HG02678 (cell line): ENCODE results near the gene ATP8A2.

Experiments
- ATAC-seq: cut with Tn5 transposase; IDR thresholded peaks from one replicate; pipeline ENCODE4 v1.9.1; 2021; ENCODE audit warnings: mild to moderate bottlenecking, moderate library complexity; ENCODE audit not compliant: unreplicated experiment

The ATP8A2 gene

DNA sequence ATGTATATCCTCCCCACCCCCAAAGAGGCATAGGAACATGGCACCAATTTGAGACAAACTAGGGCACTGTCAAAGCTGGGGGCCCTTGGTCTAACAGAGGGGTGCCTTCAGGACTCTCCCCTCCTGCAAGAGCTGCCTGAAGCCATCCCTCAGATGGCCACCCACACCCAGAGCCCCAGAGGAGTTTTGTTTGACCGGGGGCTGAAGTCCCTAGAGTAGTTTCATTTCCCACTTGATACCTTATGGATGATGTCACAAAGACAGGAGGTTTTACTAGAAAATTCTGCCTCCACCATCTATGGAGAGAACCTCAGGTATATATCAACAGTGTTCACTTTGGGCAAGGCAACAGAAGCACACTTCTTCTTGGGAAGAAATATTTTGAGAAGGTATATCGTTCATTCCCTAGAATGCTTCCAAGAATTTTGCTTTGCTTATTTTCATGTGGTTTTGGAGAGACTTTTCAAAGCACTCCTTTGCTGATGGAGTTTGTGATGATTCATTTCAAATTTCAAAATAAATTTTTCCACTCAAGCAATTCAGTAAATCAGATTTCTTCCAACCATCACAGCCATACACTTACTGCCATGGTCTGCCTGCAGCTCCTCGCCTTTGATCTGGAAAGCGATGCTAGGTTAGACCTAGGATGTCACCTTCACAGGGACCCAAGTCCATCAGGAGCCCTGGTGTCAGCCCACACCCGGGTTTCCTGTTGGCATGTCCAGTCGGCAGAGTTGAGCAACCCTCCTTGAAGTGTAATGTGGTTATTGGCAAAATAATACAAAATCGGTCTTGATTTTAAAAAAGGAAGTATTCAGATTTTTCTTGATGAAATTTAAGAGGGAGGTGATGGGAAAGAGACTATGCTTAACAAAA, 473.0 kb downstream of the ATP8A2 start:
- no peak for ATAC-seq

DNA sequence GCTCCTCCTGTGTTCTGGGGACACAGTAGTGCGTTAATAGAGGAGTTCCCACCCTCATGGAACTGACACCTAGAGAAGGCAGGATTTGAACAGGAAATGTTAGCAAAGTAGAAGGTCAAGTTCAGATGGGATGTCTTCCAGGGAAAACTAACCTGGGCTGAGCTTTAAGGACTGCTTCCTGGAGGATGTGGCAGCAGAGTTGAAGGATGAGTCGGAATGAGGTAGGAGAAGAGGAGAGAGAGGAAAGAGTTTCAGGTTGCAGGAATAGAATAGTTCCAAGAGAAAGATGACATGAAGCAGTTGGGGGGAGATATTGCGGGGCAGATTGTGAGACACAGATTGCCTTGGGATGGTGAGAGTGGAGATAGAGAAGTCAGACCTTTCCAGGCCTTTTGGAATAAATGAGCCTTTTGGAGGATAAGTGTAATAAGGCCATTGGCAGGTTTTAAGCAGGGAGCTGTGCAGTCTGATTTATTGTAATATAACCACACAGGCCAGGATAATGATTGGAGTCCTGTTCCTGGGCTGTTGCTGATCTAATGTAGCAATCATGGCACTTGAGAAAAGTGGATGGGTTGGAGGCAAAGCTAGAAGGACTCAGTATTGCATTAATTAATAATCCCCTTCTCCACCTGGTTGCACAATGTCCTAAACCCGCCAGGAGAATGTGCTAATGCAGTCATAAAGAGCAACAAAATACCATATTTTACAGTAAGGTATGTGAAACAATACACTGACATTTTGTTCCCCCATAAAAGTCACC, 474.6 kb downstream of the ATP8A2 start:
- ATAC-seq: no peak

DNA sequence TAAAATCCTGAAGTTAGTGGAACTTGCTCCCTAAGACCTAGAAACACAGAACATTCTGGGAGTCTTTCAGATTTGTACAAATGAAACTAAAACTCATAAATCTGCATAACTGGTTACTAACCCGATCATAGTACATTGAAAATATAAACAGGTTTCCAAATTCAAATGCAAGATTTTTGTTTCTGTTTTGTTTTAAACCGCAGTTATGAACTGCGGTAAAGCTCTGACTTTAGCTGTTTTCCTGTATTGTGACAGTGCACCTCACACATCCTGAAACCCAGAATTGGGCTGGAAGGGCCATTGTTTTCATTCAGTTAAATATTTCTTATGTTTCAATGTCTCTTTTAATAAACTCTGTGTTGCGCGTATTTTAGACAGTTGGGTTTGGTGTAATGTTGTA, 475.4 kb downstream of the ATP8A2 start:
- no peak for ATAC-seq

DNA sequence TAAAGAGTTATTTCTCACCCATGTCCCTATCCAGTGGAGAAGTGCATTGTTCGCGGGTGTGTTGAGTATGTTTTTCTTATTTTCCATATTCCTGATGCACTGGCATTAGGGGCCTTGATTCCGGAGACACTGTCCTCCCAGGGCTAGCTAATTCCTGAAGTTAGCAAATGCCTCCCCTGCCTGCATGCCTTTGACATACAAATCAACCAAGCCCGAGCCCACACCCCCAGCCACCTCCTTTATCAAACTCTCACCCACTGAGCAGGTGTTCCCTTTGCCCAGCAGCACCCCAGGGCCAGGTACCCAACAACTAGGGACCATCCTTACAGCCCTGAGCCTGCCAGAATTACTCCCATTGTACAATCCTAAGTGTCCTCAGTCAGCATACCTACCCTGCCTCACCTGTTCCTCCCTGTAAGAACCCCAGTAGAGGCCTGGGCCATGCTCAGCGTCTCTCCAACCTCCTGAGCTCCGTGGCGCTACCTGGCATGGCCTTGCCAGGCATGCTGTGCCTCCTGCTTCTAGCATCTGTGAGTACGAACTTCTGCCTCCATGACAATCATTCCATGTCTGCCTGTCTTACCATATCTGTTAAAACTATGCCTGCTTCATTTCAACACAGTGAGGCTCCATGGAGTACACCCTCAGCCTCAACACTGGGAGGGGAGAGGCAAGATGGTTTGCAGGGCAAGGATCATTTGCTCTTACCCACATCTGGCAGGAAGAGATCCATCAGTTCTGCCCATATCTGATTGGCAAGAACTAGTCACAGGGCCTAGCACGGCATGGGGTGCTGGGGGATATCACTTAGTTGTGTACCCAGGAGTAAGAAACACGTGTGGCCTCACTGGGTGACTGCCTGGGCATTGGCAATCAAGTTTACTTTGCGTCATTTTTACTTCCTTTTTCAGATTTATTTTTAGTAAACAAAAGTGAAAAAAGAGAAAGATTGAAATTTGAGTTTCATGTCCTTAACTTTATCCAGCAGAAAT, 476.2 kb downstream of the ATP8A2 start:
- ATAC-seq: no peak

DNA sequence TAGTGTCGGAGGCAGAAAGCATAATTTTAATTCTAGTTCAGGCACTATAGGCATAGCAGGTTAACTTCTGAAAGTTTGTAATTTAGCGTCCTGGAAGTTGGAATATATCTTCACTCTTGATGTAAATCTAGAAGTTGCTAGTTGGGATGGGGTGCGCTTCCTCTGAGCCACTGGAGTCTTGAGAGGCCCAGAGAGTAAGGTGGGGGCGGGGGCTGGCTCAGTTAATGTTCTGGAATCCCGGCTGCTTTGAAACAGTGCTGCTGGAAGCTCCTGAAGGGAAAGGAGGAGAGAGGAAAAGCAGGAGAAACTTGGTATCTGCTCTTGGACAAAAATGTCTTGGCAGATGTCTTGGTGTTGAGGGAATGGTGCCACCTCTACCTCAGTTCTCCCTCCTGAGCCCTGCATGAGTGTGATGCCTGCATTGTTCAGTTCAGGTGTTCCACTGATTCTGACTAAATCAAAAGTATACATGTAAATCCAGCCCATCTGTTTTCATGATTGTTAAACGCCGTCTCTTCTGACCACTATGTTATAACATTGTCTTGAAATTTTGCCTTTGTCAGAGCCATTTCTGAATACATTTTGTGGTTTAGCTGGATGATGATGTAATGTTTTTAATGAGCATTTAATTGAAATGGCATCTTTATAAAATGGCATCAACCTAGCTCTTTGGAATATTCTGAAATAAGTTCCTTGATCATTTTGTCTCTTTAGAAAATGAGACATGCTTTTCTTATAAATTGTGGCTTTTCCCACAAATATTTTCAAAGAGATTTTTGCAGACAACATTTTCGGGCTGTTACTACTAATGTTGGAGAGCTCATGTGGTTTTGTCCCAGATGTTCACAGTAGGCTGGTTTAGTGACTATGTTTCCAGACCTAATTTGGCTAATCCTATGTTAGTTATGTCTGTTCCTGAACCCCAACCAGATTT, 477.3 kb downstream of the ATP8A2 start:
- no peak for ATAC-seq

- no peak for ATAC-seq
Measured at GRCh38 chr13:25857830-25858229, 486.1 kb downstream of the ATP8A2 start.

- ATAC-seq: no peak
Measured at GRCh38 chr13:25859528-25859927, 487.8 kb downstream of the ATP8A2 start.

DNA sequence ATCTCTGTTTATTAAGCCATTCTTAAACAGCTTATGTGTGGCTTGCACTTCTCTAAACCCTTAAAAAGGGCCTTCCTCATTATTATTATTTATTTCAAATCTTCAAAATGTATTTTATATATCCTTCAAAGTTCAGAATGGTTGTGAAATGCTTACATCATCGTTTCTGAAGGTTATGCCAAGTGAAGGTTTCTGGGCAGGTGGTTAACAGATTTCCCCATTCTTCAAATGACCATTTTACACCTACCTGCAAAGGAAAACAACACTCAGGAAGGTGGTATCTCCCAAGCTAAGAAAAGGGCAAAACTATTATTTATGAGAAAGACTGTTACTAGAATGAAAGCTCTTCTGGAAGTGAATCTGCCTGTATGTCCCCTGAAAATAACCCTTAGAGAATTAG, 488.5 kb downstream of the ATP8A2 start:
- ATAC-seq: no peak

DNA sequence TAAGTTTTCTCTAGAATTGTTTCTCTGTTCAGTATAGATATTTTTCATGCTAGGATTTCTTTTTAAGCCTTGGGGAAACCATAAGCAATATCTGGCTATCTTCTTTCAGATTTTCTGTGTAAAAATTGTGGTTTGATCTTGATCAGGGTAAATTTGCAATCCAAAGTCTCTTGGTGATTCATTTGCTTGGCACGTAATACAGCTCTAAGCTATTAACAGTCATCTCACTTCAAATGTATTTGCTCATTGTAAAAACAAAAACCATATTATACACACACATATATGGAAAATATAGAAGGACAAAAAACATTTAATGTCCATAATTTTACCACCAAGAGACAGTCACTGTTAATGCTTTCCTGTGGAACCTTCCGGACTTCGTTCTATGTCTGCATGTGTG, 489.1 kb downstream of the ATP8A2 start:
- ATAC-seq: no peak

DNA sequence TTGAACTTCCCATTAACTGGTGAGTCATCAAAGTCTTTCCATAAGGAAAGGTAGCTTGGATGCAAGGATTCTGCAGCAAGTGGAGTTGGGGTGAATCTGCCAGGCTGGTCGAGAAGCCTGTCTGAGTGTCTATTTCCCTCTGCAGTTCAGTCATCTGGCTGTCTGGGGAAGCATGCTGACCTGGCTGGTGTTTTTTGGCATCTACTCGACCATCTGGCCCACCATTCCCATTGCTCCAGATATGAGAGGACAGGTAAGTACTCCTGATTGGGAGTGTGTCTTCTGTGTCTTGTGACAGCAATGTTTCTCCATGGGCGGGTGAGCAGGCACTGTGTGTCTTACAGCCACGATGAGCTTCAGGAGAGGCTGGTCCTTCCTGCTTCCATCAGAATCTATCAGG, 490.4 kb downstream of the ATP8A2 start:
- no peak for ATAC-seq

- no peak for ATAC-seq
Measured at GRCh38 chr13:25864116-25864515, 492.3 kb downstream of the ATP8A2 start.

DNA sequence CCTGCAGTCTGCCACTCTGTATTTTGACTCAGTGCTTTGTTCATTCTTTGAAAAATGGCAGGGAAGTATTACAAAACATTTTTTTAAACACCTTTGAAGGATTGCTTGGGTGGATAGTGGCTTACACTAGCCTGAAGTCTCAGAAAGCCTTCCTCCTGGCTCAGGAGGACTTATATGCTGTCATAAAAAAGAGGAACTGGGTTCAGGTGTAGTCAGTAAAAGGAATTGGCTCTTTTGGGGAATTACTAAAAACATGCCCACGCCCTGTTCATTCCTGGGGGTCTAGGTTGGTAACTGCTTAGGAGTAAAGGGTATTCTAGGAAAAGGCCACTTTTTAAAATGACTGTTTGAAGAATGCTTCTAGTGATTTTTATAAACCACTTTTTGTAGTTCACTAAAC, 493.2 kb downstream of the ATP8A2 start:
- no peak for ATAC-seq

DNA sequence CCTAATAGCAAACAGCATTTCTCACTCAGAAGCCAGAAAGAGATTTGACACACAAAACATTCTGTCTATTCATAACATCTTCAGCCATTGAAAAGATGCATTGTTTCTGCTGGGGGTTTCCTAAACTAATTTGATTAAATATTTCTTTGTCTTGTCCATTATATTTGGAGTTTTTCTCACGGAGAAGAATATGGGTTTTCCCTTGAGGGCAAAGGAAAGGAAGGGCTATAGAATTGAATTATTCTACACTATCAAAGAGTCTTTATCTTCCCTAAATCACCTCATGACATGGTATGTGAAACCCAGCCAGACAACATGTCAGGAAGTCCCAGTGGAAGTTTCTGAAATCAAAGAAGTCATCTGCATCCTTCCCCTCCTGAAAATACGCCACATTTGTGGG, 493.6 kb downstream of the ATP8A2 start:
- no peak for ATAC-seq

GRCh38 chr13:25867038-25867437, 495.3 kb downstream of the ATP8A2 start:
- no peak for ATAC-seq

DNA sequence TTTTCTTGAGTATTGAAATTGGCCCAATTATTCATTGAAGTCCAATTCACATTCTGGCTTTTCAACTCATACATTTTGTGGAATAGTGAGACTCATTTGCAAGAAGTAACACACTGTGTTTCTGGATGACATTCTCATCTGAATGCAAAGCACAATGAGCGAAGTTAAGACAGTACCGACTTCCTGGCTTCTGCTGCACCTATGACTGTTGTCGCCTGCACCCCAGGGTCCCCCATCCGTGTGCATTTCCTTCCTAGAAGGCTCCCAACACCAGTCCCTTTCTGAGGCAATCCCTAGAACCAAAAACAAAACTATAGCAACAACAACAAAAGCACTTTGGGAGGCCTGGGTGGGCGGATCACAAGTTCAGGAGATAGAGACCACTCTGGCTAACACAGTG, 496.7 kb downstream of the ATP8A2 start:
- ATAC-seq: no peak

GRCh38 chr13:25869941-25870340, 498.2 kb downstream of the ATP8A2 start:
- no peak for ATAC-seq

- no peak for ATAC-seq
Measured at GRCh38 chr13:25871389-25872125, 499.8 kb downstream of the ATP8A2 start.

- ATAC-seq: no peak
Measured at GRCh38 chr13:25872481-25873241, 500.9 kb downstream of the ATP8A2 start.

- no peak for ATAC-seq
Measured at GRCh38 chr13:25873242-25873612, 501.5 kb downstream of the ATP8A2 start.
